SK-N-MC (cell line): ENCODE results near the gene PGLYRP2.

Experiments used
- EZH2 ChIP-seq: fragments of 200-600 bp; sonication (generic); IDR thresholded peaks from one replicate; pipeline ENCODE4 v1.6.1; 2017; ENCODE audit warnings: antibody characterized with exemption
- FOXP2 ChIP-seq: optimal IDR thresholded peaks from 2 replicates; pipeline ENCODE3; 2011; ENCODE audit warnings: mild to moderate bottlenecking, moderate library complexity; ENCODE audit not compliant: insufficient read depth; ENCODE audit errors: extremely low read length, control extremely low read depth
- POLR2AphosphoS5 ChIP-seq: IDR thresholded peaks from 2 replicates; pipeline ENCODE4 v1.6.1; 2012; ENCODE audit warnings: mild to moderate bottlenecking, low read depth, low read length, borderline replicate concordance

DNA sequence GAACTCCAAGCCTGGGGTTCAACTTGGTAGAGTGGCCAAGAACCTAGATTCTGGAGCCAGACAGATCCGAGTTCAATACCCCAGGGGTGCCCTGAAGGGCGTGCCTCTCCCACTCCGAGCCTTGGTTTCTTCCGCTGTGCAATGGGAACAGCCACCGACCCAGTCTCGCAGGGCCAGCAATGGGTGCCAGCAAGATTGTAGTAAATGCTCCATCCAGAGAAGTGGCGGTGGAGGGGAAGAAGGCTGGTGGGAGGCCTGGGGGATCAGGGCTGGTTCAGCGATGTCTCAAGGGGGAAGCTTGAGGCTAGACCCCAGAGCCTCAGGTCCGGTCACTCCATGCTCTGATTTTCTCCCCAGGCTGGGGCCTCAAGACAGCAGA is 34.1 kb downstream of the PGLYRP2 start:
- TF ChIP-seq EZH2, result no peak
- TF ChIP-seq POLR2AphosphoS5, result no peak
- no peak for TF ChIP-seq FOXP2
